ENCODE measurements around the gene ERG.

The ERG gene

GRCh38 chr21:38474124-38474523 is 24.2 kb downstream of the ERG start:
- DNase-seq (ENCODE audit: low spot score), result no peak

- no peak for DNase-seq (ENCODE audit: low spot score)
Measured at GRCh38 chr21:38472412-38473108, 25.7 kb downstream of the ERG start.

DNA sequence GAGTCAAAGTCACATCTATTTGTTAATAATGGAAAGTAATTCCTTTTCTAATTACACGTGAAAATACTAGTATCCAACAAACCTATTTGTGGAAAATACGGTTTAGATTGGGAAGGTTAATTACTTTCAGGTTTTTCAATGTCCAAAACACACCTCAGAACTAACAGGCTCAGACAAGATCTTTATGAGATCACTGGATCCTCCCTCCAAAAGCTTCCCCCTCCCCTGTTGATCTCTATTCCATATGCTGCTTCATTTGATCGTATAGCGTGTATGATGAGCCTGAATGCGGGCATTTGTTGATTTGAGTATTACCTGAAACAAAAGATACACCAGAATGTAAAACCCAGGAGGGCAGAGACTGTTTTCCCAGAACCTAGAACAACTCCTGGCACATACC is 26.5 kb downstream of the ERG start:
- DNase-seq (ENCODE audit: low spot score), result no peak

DNA sequence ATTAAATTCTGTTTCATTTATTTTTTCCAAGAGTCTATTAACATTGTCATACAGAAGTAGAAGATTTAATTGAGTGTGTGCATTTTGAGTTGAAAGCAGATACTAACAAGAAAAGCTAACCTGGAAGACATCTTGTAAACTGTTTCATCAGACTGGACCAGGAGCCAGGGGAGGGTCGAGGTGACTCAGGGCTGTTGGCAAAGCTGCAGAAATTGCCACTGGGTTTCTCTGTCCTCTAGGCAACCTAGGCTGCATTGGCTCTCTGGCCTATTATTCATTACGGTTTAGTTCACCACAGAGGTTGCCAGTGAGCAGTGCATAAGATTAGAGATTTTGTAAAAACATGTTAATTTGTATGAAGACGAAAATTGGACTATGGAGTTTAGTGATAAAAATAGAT is 27.5 kb downstream of the ERG start:
- no peak for DNase-seq (ENCODE audit: low spot score)

DNA sequence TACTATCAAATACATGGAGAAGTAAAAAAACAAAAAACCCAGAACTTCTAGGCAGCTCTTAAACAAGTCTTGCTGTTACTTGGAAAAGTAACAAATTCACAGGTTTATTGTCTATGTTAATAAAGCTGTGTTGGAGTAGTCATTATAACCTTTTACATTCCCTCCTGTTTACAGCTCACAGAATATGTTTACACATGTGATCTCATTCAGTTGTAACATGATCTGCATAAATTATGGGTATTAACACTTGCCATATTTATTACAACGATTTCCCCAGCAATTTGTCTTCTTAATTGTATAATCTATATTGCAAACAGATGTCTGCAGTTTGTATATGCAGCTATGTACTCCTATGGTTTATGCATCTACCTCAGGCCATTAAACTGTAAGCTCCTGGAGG is 28.6 kb downstream of the ERG start:
- DNase-seq (ENCODE audit: low spot score), result no peak

DNA sequence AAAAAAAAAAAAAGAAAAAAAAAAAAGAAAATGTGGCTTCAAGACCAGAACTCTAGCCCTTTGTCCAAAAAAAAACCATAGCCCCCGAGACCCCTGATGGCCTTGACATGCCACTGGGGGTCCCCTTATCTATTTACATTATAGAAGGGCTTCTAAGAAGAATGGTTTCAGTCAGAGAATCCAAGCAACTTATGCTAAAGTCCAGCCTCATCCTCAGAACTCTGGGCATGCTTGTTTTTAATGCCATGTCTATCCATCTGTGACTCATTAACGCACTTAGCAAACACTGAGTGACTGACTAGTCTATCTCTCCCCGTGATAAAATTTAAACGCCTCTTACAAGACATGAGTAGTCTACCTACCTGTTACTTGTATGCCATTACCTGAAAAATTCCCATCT is 29.3 kb downstream of the ERG start:
- DNase-seq (ENCODE audit: low spot score), result no peak

- no peak for DNase-seq (ENCODE audit: low spot score)
Measured at GRCh38 chr21:38467911-38468310, 30.4 kb downstream of the ERG start.

GRCh38 chr21:38467374-38467773 is 30.9 kb downstream of the ERG start:
- no peak for DNase-seq (ENCODE audit: low spot score)

DNA sequence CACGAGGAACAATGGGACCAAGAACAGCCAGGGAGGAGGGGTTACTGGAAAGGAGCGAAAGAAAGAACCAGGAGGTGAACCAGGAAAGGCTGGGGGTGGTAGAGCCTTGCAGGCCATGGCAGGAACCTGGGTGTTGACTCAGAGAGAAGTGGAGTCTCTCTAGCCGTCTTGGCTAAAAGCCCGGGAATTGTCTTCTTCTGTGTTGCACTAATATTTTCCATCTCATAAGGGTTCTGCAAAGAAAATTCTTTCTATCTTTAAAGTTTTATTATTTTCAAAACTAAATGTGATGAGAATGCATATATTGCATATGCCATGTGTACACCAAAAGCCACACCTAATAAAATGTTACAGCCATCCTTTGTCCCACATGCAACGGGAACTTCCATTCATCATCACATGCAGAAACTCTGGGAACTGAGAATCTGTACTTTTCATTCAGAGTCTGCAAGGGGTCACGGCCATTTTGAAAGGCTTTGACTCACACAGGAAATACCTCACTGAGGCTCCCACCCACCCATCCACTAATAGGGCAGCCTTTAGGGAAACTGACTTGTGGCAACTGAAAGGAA is 38.0 kb downstream of the ERG start:
- DNase-seq (ENCODE audit: low spot score), result no peak

DNA sequence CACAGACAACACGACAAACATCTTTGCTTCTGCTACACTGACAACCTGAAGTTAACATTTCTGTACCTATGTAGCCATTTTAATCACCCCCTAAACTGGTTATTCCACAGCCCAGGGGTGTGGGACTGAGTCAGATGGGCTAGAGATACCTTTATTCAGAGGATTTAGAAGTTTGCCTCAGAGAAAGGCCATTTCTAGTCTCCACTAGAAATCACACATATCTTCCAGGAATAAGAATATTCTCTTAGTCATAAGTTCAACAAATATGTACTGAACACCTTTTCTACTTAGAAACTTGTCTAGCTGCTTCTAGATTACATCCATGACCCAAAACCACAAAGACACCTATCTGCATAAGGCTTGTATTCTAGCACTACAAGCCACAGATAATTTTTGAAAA is 38.8 kb downstream of the ERG start:
- DNase-seq (ENCODE audit: low spot score), result no peak

DNA sequence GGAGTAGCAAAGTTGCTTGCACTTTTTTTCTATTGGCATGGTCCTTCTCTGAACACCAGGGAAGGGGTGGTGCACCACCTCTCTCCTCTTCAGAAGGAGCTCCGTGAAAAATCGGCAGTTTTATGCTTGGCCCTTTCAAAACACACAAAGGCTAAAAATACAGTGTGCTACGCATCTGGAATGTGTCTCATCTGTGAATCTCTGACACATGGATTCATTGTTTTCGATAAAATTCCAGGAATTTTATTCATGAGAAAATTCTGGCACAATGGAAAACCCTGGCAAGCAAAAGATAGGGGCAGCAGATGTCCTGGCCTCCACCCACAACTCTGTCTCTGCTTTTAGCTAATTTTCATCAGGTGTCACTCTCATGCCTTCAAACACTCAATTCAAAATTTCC is 42.9 kb downstream of the ERG start:
- DNase-seq (ENCODE audit: low spot score), result no peak

DNA sequence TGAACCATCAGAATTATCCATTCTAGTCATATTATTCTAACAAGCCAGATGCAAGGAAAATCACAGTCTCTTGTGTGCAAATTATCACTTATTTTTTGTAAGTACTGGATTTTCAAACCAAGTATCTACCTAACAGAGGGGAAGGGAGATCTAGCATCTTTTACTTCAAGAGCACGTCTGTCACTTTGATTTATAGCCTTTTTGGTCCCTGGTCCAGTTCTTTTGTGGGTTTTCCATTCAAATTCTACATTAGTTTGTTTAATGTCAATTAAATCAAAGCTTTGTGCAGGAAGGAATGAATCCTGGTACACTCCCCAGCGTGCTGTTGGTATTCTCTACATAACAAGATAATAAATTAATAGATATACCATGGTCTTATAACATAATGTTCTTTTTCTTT is 43.6 kb downstream of the ERG start:
- no peak for DNase-seq (ENCODE audit: low spot score)

DNA sequence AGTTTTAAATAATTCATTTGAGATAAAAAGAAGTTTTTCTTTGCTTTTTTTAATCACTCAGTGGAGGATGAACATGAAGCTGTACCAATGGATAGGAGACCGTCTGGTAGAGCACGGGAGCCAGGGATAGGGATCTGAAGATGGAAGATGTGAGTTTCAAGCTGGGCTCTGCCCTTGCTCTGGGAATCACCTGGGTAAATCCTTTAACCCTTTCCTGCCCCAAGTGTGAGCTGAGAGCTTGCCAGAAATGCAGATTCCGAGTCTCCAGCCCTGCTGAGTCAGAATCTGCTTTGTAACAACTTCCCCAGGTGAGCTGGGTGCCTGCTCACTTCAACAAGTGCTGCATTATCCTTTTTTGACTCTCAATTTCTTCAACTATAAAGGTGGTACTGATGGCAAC is 44.1 kb downstream of the ERG start:
- DNase-seq (ENCODE audit: low spot score), result no peak

GRCh38 chr21:38448671-38449385 is 49.4 kb downstream of the ERG start:
- no peak for DNase-seq (ENCODE audit: low spot score)

DNA sequence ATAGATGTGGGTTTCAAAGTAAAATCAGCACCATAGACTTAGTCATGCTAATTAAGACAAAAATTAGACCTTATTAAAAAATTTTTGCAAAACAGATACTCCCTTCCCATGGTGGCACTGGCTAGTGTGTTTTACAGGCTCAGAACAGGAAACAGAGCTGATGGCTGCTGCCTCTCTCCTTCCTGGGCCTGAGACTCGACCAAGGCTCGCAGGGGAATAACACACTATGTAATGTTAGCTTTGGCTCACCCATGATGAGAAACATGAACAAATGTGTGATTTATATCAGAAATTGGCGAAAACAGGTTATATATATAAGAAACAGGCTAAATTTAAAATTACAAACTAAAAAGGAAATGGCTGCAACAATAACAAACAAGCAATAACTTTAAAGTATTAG is 50.7 kb downstream of the ERG start:
- no peak for DNase-seq (ENCODE audit: low spot score)

DNA sequence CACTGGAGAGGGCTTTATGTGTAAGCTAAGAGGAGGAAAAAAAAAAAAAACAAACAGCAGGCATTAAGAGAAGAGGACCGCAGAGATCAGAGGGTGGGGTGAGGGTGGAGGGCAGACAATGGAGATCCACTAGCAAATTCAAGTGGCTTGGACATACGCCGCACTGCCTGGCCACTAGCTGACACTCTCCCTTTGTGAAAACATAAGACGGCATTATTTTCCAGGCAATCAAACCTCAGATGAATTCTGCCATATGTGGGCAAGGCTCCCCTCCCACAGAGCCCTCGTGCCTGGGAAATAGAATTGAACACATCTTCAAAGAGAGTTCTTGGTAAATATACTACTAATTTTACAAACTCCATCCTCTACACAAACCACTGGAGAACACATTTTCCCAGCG is 53.6 kb downstream of the ERG start:
- no peak for DNase-seq (ENCODE audit: low spot score)

DNA sequence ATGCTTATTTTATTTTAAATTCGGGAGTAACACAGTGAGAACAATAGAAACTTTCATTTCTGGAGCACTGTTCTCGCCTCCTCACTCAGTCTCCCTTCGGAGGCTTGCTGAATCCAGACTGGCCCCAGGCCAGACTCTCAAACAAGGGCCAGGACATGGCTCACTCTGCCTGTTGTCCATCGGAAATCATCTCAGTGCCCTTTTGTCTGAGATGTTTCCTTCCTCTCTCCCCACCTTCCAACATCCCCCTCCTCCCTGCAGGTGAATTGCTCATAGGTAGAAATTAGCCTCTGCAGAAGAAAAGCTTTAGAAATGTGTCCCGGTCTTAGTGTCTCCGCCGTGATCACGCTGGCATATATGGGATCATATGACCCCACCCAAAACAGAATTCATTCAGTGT is 55.2 kb downstream of the ERG start:
- no peak for DNase-seq (ENCODE audit: low spot score)

- DNase-seq (ENCODE audit: low spot score), result no peak
Measured at GRCh38 chr21:38441153-38441552, 57.1 kb downstream of the ERG start.

DNA sequence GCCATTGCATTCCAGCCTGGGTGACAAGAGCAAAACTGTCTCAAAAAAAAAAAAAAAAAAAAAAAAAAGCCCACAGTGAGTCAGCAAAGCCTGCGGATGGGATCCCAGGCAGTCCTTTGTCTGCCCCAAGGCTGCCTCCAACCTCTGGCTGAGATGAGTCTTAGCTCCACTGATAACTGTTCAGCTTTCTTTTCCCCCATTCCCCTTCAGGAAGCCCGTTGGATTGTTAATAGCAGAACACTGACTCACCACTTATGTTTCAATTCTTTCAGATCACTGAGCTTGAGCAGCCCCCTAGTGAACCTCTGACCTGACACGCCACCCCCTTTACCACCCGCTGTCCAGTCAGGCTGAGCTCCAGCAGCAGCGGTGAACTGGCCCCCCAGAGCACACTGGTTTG is 57.5 kb downstream of the ERG start:
- no peak for DNase-seq (ENCODE audit: low spot score)

GRCh38 chr21:38439957-38440356 is 58.3 kb downstream of the ERG start:
- DNase-seq (ENCODE audit: low spot score), result no peak

DNA sequence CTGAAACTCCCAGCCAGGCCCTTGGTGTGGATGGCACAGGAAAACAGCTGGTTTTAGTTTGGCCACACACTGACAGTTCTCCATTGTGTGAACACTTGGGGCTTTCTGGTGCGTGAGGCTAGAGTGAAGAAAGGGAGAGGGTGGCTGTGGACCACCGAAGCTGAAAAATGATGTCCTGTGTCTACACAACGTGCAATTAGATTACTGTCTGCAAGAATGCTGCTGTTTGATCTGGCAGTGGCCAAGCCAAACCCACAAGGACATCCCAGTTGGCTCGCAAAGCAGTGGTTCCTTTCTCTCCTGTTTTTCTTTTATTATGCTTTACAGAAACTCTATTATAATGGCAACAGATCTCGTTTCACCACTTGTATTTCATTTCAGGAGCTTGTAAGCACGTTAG is 58.9 kb downstream of the ERG start:
- no peak for DNase-seq (ENCODE audit: low spot score)

DNA sequence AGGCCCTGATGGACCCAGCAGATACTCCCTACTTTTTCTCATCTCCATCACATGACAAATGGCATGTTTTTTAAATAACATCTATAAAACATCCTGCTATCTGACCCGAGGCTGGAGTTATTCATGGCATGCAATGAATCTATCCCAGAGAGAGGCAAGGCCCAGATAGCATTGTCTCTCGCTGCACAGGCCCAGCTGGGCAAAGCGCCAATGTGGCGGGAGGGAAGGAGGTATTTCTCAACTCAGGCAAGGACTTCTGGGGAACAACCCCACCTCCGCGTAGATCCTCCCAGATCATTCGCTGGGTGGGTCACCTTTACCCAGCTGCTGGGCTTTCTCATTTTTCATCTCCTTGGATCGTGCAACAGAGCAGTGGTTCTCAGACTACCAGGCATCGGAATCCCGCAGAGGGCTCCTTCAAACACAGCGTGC is 59.8 kb downstream of the ERG start:
- no peak for DNase-seq (ENCODE audit: low spot score)

DNA sequence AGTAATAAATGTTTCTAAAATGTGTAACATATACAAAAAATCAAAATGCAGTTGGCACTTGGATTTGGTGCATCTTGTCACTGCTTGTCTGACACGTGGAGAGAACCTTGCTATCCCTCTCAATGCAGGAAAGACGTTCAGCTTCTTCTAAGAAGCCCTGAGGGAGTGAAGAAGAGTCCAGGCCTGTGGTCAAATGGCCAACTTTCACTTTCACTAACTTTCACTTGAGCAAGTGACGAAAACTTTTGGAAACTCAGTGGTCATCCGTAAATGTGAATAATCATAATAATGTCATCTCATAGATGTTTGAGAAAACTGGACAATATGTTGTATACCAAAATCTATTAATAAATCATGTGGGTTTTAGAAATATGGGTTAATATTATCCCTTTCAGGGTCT is 61.9 kb downstream of the ERG start:
- no peak for DNase-seq (ENCODE audit: low spot score)

Data from putamen (tissue), 1 donor.